Naive thymus-derived CD4-positive, alpha-beta T cell (primary cell): ENCODE data around the gene GLIPR1L2. TPM values are rescaled to one million over a fixed set of nuclear protein-coding genes. Genes with fewer than 3 reads are reported as not detected.
A peak's percentile ranks its signal among the peaks of the same experiment; 100 is the strongest.
"Not testable (repeated sequence)": the region's sequence is repeated elsewhere in the genome, so short reads cannot be mapped to it uniquely, and the experiment has no call there.

Experiments used
- ATAC-seq: fragments of 150-1000 bp; cut with Tn5 transposase; 2 replicates; pipeline ENCODE4 v1.10.0; 2021; ENCODE audit warnings: mild to moderate bottlenecking, moderate library complexity
- CTCF ChIA-PET: fragments of 350-600 bp; sonication (Branson Sonifier 250); formaldehyde crosslinking; loops from one replicate; lab custom pipeline; 2021; ENCODE audit warnings: antibody characterized with exemption; lab: Charles Lee
- POLR2A ChIA-PET: fragments of 350-600 bp; sonication (Branson Sonifier 250); formaldehyde crosslinking; loops from one replicate; lab custom pipeline; 2021; ENCODE audit warnings: antibody characterized with exemption, inconsistent platforms; lab: Charles Lee
- DNase-seq, 9 donors: peaks; one replicate each; pipeline versions ENCODE4 v3.0.0 to v3.0.0-alpha.2; 2020 to 2022; ENCODE audit warnings: mixed read lengths in 1 of 9
- H3K27ac ChIP-seq: one replicate; pipeline ENCODE4 v1.7.0; 2013; ENCODE audit warnings: mild to moderate bottlenecking, low read depth, low read length, moderate library complexity
- H3K27me3 ChIP-seq, 2 donors: one replicate each; pipeline ENCODE4 v1.7.0; 2013; ENCODE audit warnings: low read length in 2 of 2, mild to moderate bottlenecking in 2 of 2, moderate library complexity in 2 of 2; ENCODE audit not compliant: control insufficient read depth in 2 of 2, insufficient read depth in 2 of 2
- H3K36me3 ChIP-seq, 3 experiments: 1 replicate in 2 of 3; 2 replicates in 1 of 3; pipeline ENCODE4 v1.7.0; 2013; ENCODE audit warnings: low read length in 3 of 3, mild to moderate bottlenecking in 3 of 3, moderate library complexity in 1 of 3; ENCODE audit not compliant: insufficient read depth in 3 of 3, control insufficient read depth in 2 of 3
- H3K4me1 ChIP-seq, 2 donors: one replicate each; pipeline ENCODE4 v1.7.0; 2013; ENCODE audit warnings: low read length in 2 of 2, mild to moderate bottlenecking in 2 of 2, moderate library complexity in 1 of 2; ENCODE audit not compliant: control insufficient read depth in 2 of 2, insufficient read depth in 2 of 2
- H3K4me3 ChIP-seq: 2 replicates; pipeline ENCODE4 v1.7.0; 2013; ENCODE audit warnings: mild to moderate bottlenecking, low read length
- H3K9me3 ChIP-seq, 3 experiments: 1 replicate in 2 of 3; 2 replicates in 1 of 3; pipeline ENCODE4 v1.7.0; 2013; ENCODE audit warnings: low read length in 3 of 3; ENCODE audit not compliant: control insufficient read depth in 2 of 3
- H3K27ac Mint-ChIP-seq, 9 donors: one replicate each; pipeline ENCODE4 v1.8.0; 2020 to 2022; ENCODE audit warnings: mixed read lengths in 9 of 9, mild to moderate bottlenecking in 8 of 9, moderate library complexity in 5 of 9, inconsistent platforms in 2 of 9
- H3K27me3 Mint-ChIP-seq, 5 donors: one replicate each; pipeline ENCODE4 v1.8.0; 2021 to 2022; ENCODE audit warnings: mixed read lengths in 5 of 5, mild to moderate bottlenecking in 1 of 5
- H3K36me3 Mint-ChIP-seq, 5 donors: one replicate each; pipeline ENCODE4 v1.8.0; 2020 to 2022; ENCODE audit warnings: mixed read lengths in 5 of 5, mild to moderate bottlenecking in 3 of 5, inconsistent platforms in 1 of 5
- H3K4me1 Mint-ChIP-seq, 7 donors: one replicate each; pipeline ENCODE4 v1.8.0; 2020 to 2022; ENCODE audit warnings: mixed read lengths in 7 of 7, mild to moderate bottlenecking in 3 of 7, inconsistent platforms in 1 of 7
- H3K4me3 Mint-ChIP-seq, 10 donors: one replicate each; pipeline ENCODE4 v1.8.0; 2020 to 2022; ENCODE audit warnings: mild to moderate bottlenecking in 10 of 10, mixed read lengths in 10 of 10, moderate library complexity in 6 of 10, inconsistent platforms in 2 of 10
- H3K9me3 Mint-ChIP-seq, 11 donors: one replicate each; pipeline ENCODE4 v1.8.0; 2020 to 2022; ENCODE audit warnings: mixed read lengths in 11 of 11, mild to moderate bottlenecking in 4 of 11, inconsistent platforms in 1 of 11, moderate library complexity in 1 of 11
- intact Hi-C, 2 donors: fragments of 100-400 bp; cut with micrococcal nuclease; formaldehyde crosslinking; loops; one replicate each; pipeline ENCODE4 v1.15.1; 2023
- polyA plus RNA-seq, 2 donors: library from polyadenylated mRNA; unstranded; fragments of 300-500 nt; fragmentation: Illumina TruSeq; gene quantifications; one replicate each; pipeline ENCODE4 v1.2.3, GENCODE V29; 2021
- total RNA-seq, 6 experiments: library from RNA in 5 of 6; stranded (reverse) in 5 of 6; gene quantifications; 1 replicate in 5 of 6; 2 replicates in 1 of 6; pipeline ENCODE4 v1.2.3 and lab custom pipeline; 2021 to 2026

Gene GLIPR1L2
- total and polyA plus RNA-seq, 7 experiments from 2014 or later = 0.22 to 2.3 (median 1.1) TPM

DNA sequence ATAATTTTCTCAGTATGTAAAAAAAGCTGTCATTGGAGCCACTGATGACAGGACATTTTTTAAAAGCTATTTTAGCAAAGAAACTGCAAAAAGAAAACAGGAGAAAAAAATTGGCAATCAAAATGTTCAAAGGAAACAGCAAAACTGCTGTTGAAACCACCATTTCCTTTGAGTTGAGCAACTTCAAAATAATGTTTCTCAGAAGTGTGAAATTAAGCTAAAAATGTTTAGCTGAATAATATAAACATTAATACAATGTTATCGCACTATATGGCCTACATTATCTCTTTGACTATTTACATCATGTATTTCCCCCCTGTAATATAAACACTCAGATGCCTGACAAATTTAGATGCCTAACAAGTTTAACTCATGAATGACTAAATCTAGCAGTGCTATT is 66.3 kb downstream of the GLIPR1L2 start:
- H3K4me1 ChIP-seq = peaks cover 17 to 33% of the 10 kb centered on the region in 2 donors
- peaks cover 0 to 10% (median 0%) of the 10 kb centered on the region in 5 donors for H3K36me3 Mint-ChIP-seq
- H3K27me3 ChIP-seq = no peaks in the 10 kb centered on the region
- H3K9me3 Mint-ChIP-seq = peaks cover 0 to 7% (median 0%) of the 10 kb centered on the region in 11 donors
- peaks cover 23 to 45% (median 32%) of the 10 kb centered on the region in 7 donors for H3K4me1 Mint-ChIP-seq
- ChIA-PET POLR2A (interaction anchor here (0.9 to 1.9 kb wide), 2 partner anchors 21 to 24 kb away, joined by 4 to 8 read pairs; partner anchors contain the start of gene GLIPR1), CTCF (interaction anchor here (0.8 to 2.4 kb wide), 3 partner anchors 19 to 123 kb away, joined by 3 to 6 read pairs (median 3); partner anchors contain the start of genes GLIPR1 and GLIPR1L1)
- H3K27me3 Mint-ChIP-seq = peaks cover 0 to 15% (median 0%) of the 10 kb centered on the region in 5 donors
- ATAC-seq (peak; percentile 48), DNase-seq (peak in 3 of 9 donors; percentile 14 to 37 (median 31))
- H3K27ac Mint-ChIP-seq = peak overlapping the region in 2 of 9 donors; percentile 2 to 63
- H3K36me3 ChIP-seq = no peaks in the 10 kb centered on the region
- H3K4me3 ChIP-seq = peak overlapping the region; percentile 1
- H3K4me3 Mint-ChIP-seq = peak overlapping the region in 6 of 10 donors; percentile 0 to 69 (median 37)
- intact Hi-C loops = loop anchor here (1.0 to 10.0 kb wide), 2 partner anchors 21 to 1622 kb away; no protein-coding TSS in a partner anchor
- H3K9me3 ChIP-seq = no peaks in the 10 kb centered on the region
- H3K27ac ChIP-seq = no peak overlapping the region

DNA sequence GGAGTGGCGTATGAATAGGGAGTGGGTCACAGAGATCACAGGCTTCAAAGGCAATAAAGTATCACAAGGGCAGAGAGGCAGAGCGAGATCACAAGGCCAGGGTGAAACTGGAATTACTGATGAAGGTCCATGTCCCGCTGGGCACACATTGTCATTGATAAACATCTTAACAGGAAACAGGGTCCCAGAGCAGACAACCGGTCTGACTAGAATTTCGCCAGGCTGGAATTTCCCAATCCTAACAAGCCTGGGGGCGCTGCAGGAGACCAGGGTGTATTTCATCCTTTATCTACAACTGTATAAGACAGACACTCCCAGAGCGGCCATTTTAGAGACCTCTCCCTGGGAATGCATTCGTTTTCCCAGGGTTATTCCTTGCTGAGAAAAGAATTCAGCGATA is 67.0 kb downstream of the GLIPR1L2 start:
- ATAC-seq, H3K36me3 ChIP-seq, H3K4me3 ChIP-seq, POLR2A ChIA-PET, DNase-seq, H3K27me3 ChIP-seq, H3K27ac ChIP-seq, H3K9me3 Mint-ChIP-seq, H3K9me3 ChIP-seq: not testable (repeated sequence)
- H3K4me1 ChIP-seq = peaks cover 17 to 33% of the 10 kb centered on the region in 2 donors
- CTCF ChIA-PET = interaction anchor here (2.4 kb wide), 1 partner anchor 22 kb away, joined by 6 read pairs; the partner anchor contains the start of gene GLIPR1
- intact Hi-C loops = loop anchor here (1.0 to 10.0 kb wide), 2 partner anchors 20 to 1623 kb away; no protein-coding TSS in a partner anchor
- Mint-ChIP-seq H3K27ac (peak overlapping the region in 2 of 9 donors; percentile 54 to 63), H3K27me3 (peaks cover 0 to 13% (median 0%) of the 10 kb centered on the region in 5 donors), H3K4me3 (peak overlapping the region in 5 of 10 donors; percentile 31 to 66 (median 60)), H3K36me3 (peaks cover 0 to 10% (median 0%) of the 10 kb centered on the region in 5 donors), H3K4me1 (peaks cover 23 to 45% (median 32%) of the 10 kb centered on the region in 7 donors)

DNA sequence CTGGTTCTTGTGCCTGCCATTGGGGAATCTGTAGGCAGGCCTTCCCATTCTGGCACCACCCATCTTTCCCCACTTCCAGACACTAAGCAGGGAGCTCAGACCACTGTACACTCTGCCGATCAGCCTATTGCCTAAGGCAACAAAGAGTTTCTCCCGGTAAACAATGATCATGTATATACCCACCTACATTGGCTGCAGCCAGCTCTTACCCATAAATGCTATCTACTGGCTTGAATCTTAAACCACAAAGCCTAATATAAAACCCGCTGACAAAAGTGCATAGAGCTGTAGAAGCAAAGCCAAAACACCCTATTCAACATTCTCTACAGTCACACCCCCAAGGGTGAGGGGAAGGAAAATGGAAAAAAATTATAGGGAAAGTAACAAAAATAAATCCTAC is 68.9 kb downstream of the GLIPR1L2 start:
- Histone ChIP-seq H3K36me3 (no peaks in the 10 kb centered on the region), H3K4me1 (peaks cover 17 to 33% of the 10 kb centered on the region in 2 donors), H3K27me3 (no peaks in the 10 kb centered on the region), H3K27ac (no peak overlapping the region), H3K9me3 (no peaks in the 10 kb centered on the region), H3K4me3 (no peak overlapping the region)
- POLR2A ChIA-PET = interaction anchor here (0.9 to 1.7 kb wide), 3 partner anchors 9 to 24 kb away, joined by 4 read pairs; no protein-coding TSS in a partner anchor
- H3K9me3 Mint-ChIP-seq = peaks cover 0 to 9% (median 0%) of the 10 kb centered on the region in 11 donors
- intact Hi-C loops = loop anchor here in 1 of 2 donors (10.0 kb wide), 1 partner anchor 1625 kb away; no protein-coding TSS in a partner anchor
- H3K4me3 Mint-ChIP-seq = no peak overlapping the region
- H3K4me1 Mint-ChIP-seq = peaks cover 23 to 45% (median 32%) of the 10 kb centered on the region in 7 donors
- CTCF ChIA-PET = interaction anchor here (0.7 kb wide), 1 partner anchor 124 kb away, joined by 3 read pairs; no protein-coding TSS in a partner anchor
- H3K27ac Mint-ChIP-seq = no peak overlapping the region
- ATAC-seq = no peak
- H3K27me3 Mint-ChIP-seq = peaks cover 0 to 15% (median 0%) of the 10 kb centered on the region in 5 donors
- peaks cover 0 to 10% (median 0%) of the 10 kb centered on the region in 5 donors for H3K36me3 Mint-ChIP-seq
- DNase-seq = no peak

DNA sequence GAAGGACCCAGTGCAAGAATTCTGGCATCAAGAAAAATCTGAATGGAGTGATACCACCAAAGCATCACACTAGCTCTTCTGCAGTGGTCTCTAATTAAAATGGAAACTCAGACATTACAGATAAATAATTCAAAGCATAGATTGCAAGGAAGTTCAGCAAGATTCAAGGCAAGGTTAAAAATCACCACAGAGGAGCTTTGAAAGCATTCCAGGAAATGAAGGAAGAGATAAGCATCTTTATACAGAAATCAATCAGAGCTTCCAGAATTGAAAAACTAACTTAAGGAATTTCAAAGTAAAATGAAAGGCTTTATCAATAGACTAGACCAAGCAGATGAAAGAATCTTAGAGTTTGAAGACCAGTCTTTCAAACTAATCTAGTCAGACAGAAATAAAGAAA is 69.3 kb downstream of the GLIPR1L2 start:
- peaks cover 0 to 10% (median 0%) of the 10 kb centered on the region in 5 donors for H3K36me3 Mint-ChIP-seq
- H3K9me3 ChIP-seq = no peaks in the 10 kb centered on the region

DNA sequence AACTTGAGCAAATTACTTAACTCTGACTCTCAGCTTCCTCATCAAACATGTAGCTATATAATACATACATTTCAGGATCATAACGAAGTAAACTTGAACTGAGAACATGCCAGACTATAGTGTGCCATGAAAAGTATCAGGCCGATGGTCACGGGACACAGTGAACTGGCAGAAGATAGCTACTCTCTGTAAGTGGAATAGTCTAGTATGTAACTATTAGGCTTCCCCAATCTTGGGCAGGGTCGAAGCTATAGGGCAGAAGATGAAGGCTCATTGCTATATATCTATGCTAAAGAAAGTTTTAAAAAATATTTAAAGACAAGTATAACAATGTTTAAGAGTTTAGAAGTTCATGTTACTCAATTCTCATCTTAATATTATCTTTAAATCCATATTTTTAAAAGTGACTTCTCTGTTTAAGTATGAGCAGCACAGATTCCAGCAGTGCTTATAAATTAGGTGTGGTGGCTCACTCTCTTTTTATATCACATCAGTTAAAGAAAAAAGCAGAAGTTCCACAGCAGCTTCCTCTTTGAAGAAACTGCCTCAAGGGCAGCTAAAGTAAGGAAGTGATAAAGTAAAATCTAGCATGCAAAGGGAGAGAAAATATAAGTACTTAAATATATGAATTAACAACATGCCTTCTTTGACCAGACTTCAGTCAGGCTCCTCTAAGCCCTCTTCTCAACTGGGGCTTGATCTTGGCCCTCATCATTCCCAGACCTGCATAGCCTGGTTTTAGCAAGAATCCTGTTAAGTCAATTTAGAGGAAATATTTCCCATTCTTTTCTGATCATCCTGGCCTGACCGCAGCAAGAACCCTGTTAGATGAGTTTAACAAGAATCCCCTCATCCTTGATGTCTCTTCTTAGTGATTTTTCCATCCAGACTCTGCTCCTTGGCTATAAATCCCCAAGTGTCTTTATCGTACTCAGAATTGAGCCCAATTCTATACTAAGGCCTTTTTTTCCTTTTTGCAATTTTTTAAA is 81.3 kb downstream of the GLIPR1L2 start:
- no peaks in the 10 kb centered on the region for H3K4me1 ChIP-seq
- Mint-ChIP-seq H3K9me3 (no peaks in the 10 kb centered on the region), H3K4me1 (peaks cover 0 to 5% (median 4%) of the 10 kb centered on the region in 7 donors), H3K36me3 (peaks cover 0 to 3% (median 0%) of the 10 kb centered on the region in 5 donors), H3K27ac (peak overlapping the region in 1 of 9 donors; percentile 25), H3K27me3 (peaks cover 0 to 25% (median 0%) of the 10 kb centered on the region in 5 donors), H3K4me3 (no peak overlapping the region)
- ChIA-PET CTCF (interaction anchor here (0.6 to 1.0 kb wide), 2 partner anchors 17 to 39 kb away, joined by 3 to 4 read pairs; partner anchors contain the start of gene KRR1), POLR2A (interaction anchor here (0.7 kb wide), 1 partner anchor 12 kb away, joined by 3 read pairs; no protein-coding TSS in a partner anchor)
- H3K4me3 ChIP-seq = no peak overlapping the region
- H3K36me3 ChIP-seq = no peaks in the 10 kb centered on the region
- peak; percentile 76 for ATAC-seq
- intact Hi-C loops = no loop called here
- H3K9me3 ChIP-seq = no peaks in the 10 kb centered on the region
- DNase-seq = no peak
- no peak overlapping the region for H3K27ac ChIP-seq
- no peaks in the 10 kb centered on the region for H3K27me3 ChIP-seq

More for the DNA sequence above, 69.3 kb downstream of the GLIPR1L2 start:
- no peaks in the 10 kb centered on the region for H3K27me3 ChIP-seq
- CTCF ChIA-PET = interaction anchor here (0.7 to 1.6 kb wide), 2 partner anchors 24 to 124 kb away, joined by 3 to 5 read pairs; no protein-coding TSS in a partner anchor
- peaks cover 23 to 45% (median 32%) of the 10 kb centered on the region in 7 donors for H3K4me1 Mint-ChIP-seq
- POLR2A ChIA-PET = interaction anchor here (1.1 to 1.7 kb wide), 2 partner anchors 18 to 23 kb away, joined by 4 read pairs; no protein-coding TSS in a partner anchor
- H3K27me3 Mint-ChIP-seq = peaks cover 0 to 12% (median 0%) of the 10 kb centered on the region in 5 donors
- DNase-seq = no peak
- no peaks in the 10 kb centered on the region for H3K36me3 ChIP-seq
- H3K4me1 ChIP-seq = peaks cover 17 to 33% of the 10 kb centered on the region in 2 donors
- no peak overlapping the region for H3K27ac ChIP-seq
- H3K4me3 ChIP-seq = no peak overlapping the region
- H3K9me3 Mint-ChIP-seq = peaks cover 0 to 9% (median 0%) of the 10 kb centered on the region in 11 donors
- peak overlapping the region in 1 of 9 donors; percentile 9 for H3K27ac Mint-ChIP-seq
- H3K4me3 Mint-ChIP-seq = peak overlapping the region in 1 of 10 donors; percentile 11
- ATAC-seq = no peak
- intact Hi-C loops = no loop called here

DNA sequence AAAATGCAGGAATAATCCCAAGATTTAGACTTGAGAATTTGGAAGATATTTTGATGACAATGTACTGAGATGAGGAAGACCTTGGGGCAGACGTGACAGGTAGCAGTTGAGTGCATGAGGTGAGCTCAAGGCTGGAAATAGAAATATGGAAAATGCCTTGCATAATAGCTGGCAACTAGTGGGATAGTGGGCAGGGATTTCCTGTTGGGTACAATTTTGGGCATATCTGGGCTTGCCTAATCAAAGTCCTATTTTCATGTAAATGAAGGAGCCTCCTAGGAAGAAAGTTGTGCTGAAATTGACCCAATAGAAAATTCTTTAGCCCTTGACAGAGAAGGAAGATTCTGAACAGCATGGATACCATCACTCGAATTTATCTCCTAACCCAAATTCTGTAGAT is 83.2 kb downstream of the GLIPR1L2 start:
- CTCF ChIA-PET = interaction anchor here (1.1 kb wide), 1 partner anchor 9 kb away, joined by 4 read pairs; no protein-coding TSS in a partner anchor
- Histone ChIP-seq H3K27ac (no peak overlapping the region), H3K36me3 (no peaks in the 10 kb centered on the region), H3K27me3 (no peaks in the 10 kb centered on the region), H3K4me3 (no peak overlapping the region), H3K4me1 (peaks cover 15% of the 10 kb centered on the region in 2 donors), H3K9me3 (no peaks in the 10 kb centered on the region)
- peak overlapping the region in 1 of 9 donors; percentile 70 for H3K27ac Mint-ChIP-seq
- H3K4me1 Mint-ChIP-seq = peaks cover 10 to 24% (median 18%) of the 10 kb centered on the region in 7 donors
- H3K4me3 Mint-ChIP-seq = no peak overlapping the region
- DNase-seq (no peak), ATAC-seq (no peak)
- H3K27me3 Mint-ChIP-seq = peaks cover 0 to 21% (median 0%) of the 10 kb centered on the region in 5 donors
- intact Hi-C loops = no loop called here
- H3K9me3 Mint-ChIP-seq = no peaks in the 10 kb centered on the region
- H3K36me3 Mint-ChIP-seq = no peaks in the 10 kb centered on the region
- POLR2A ChIA-PET = interaction anchor here (1.0 kb wide), 1 partner anchor 9 kb away, joined by 4 read pairs; no protein-coding TSS in a partner anchor
